ENCODE measurements around the gene KRTAP25-1. TPM values are rescaled to one million over a fixed set of nuclear protein-coding genes. Genes with fewer than 3 reads are reported as not detected.

KRTAP25-1 gene
- total RNA-seq, 1 donor, result not detected

- Histone ChIP-seq H3K4me1 (ENCODE audit: insufficient read depth, low read length) (no peaks in the 10 kb centered on the region), H3K9me3 (ENCODE audit: low read depth, low read length) (no peaks in the 10 kb centered on the region), H2AFZ (ENCODE audit: low read length) (no peak overlapping the region), H3K4me2 (ENCODE audit: insufficient read depth, low read length) (no peak overlapping the region), H3K27ac (ENCODE audit: low read depth, low read length) (no peak overlapping the region), H3K36me3 (ENCODE audit: insufficient read depth, low read length) (no peaks in the 10 kb centered on the region), H3K4me3 (ENCODE audit: insufficient read depth, low read length) (no peak overlapping the region), H3K27me3 (ENCODE audit: insufficient read depth, low read length) (no peaks in the 10 kb centered on the region), H3K79me2 (ENCODE audit: insufficient read depth, low read length) (no peaks in the 10 kb centered on the region), H4K20me1 (ENCODE audit: insufficient read depth, low read length) (no peaks in the 10 kb centered on the region)
- peak; percentile 65 for DNase-seq (ENCODE audit: insufficient read length, low spot score, missing footprints)
- no peak for TF ChIP-seq CTCF (IDR thresholded peaks at IDR 0.05; ENCODE audit: extremely low read depth, low read depth, low read length)
These were observed 47.3 kb upstream of the KRTAP25-1 start for GRCh38 chr21:30336596-30336995.

GRCh38 chr21:30333736-30334135, 44.4 kb upstream of the KRTAP25-1 start:
- TF ChIP-seq CTCF (IDR thresholded peaks at IDR 0.05; ENCODE audit: extremely low read depth, low read depth, low read length), result no peak
- Histone ChIP-seq H3K27ac (ENCODE audit: low read depth, low read length) (no peak overlapping the region), H3K4me3 (ENCODE audit: insufficient read depth, low read length) (no peak overlapping the region), H3K36me3 (ENCODE audit: insufficient read depth, low read length) (no peaks in the 10 kb centered on the region), H3K79me2 (ENCODE audit: insufficient read depth, low read length) (no peaks in the 10 kb centered on the region), H3K4me1 (ENCODE audit: insufficient read depth, low read length) (no peaks in the 10 kb centered on the region), H3K27me3 (ENCODE audit: insufficient read depth, low read length) (no peaks in the 10 kb centered on the region), H2AFZ (ENCODE audit: low read length) (no peak overlapping the region), H3K9me3 (ENCODE audit: low read depth, low read length) (no peaks in the 10 kb centered on the region), H4K20me1 (ENCODE audit: insufficient read depth, low read length) (no peaks in the 10 kb centered on the region), H3K4me2 (ENCODE audit: insufficient read depth, low read length) (no peak overlapping the region)
- DNase-seq (ENCODE audit: insufficient read length, low spot score, missing footprints), result no peak

GRCh38 chr21:30332681-30333080, 43.4 kb upstream of the KRTAP25-1 start:
- no peak for TF ChIP-seq CTCF (IDR thresholded peaks at IDR 0.05; ENCODE audit: extremely low read depth, low read depth, low read length)
- no peaks in the 10 kb centered on the region for H3K9me3 ChIP-seq (ENCODE audit: low read depth, low read length)
- no peaks in the 10 kb centered on the region for H4K20me1 ChIP-seq (ENCODE audit: insufficient read depth, low read length)
- H3K27me3 ChIP-seq (ENCODE audit: insufficient read depth, low read length), result no peaks in the 10 kb centered on the region
- no peak overlapping the region for H3K27ac ChIP-seq (ENCODE audit: low read depth, low read length)
- no peaks in the 10 kb centered on the region for H3K4me1 ChIP-seq (ENCODE audit: insufficient read depth, low read length)
- no peak for DNase-seq (ENCODE audit: insufficient read length, low spot score, missing footprints)
- H3K79me2 ChIP-seq (ENCODE audit: insufficient read depth, low read length), result no peaks in the 10 kb centered on the region
- no peak overlapping the region for H3K4me3 ChIP-seq (ENCODE audit: insufficient read depth, low read length)
- H3K4me2 ChIP-seq (ENCODE audit: insufficient read depth, low read length), result no peak overlapping the region
- H3K36me3 ChIP-seq (ENCODE audit: insufficient read depth, low read length), result no peaks in the 10 kb centered on the region
- H2AFZ ChIP-seq (ENCODE audit: low read length), result no peak overlapping the region

GRCh38 chr21:30329203-30329875, 40.0 kb upstream of the KRTAP25-1 start:
- no peak overlapping the region for H3K27ac ChIP-seq (ENCODE audit: low read depth, low read length)
- no peaks in the 10 kb centered on the region for H3K27me3 ChIP-seq (ENCODE audit: insufficient read depth, low read length)
- no peak for TF ChIP-seq CTCF (IDR thresholded peaks at IDR 0.05; ENCODE audit: extremely low read depth, low read depth, low read length)
- H4K20me1 ChIP-seq (ENCODE audit: insufficient read depth, low read length), result no peaks in the 10 kb centered on the region
- H3K4me1 ChIP-seq (ENCODE audit: insufficient read depth, low read length), result no peaks in the 10 kb centered on the region
- no peaks in the 10 kb centered on the region for H3K79me2 ChIP-seq (ENCODE audit: insufficient read depth, low read length)
- no peak overlapping the region for H3K4me3 ChIP-seq (ENCODE audit: insufficient read depth, low read length)
- no peaks in the 10 kb centered on the region for H3K9me3 ChIP-seq (ENCODE audit: low read depth, low read length)
- no peaks in the 10 kb centered on the region for H3K36me3 ChIP-seq (ENCODE audit: insufficient read depth, low read length)
- peak; percentile 25 for DNase-seq (ENCODE audit: insufficient read length, low spot score, missing footprints)
- no peak overlapping the region for H2AFZ ChIP-seq (ENCODE audit: low read length)
- H3K4me2 ChIP-seq (ENCODE audit: insufficient read depth, low read length), result no peak overlapping the region

Measured in osteoblast (primary cell).